OCI-LY7 (cell line): ENCODE results near the gene STRA8.

Experiments used
- EZH2phosphoT487 ChIP-seq: fragments of 200-600 bp; sonication (generic); IDR thresholded peaks from 2 replicates; pipeline ENCODE4 v1.6.1; 2018; ENCODE audit warnings: low read depth, borderline replicate concordance, mild to moderate bottlenecking, mixed run types, antibody characterized with exemption, low read length, moderate library complexity, mixed read lengths
- TF ChIP-seq, protein P1 (sequence below): fragments of 200-600 bp; sonication (generic); conservative IDR thresholded peaks from 2 replicates; pipeline ENCODE4 v1.5.1; 2014; ENCODE audit warnings: mild to moderate bottlenecking, antibody characterized with exemption, low read length, moderate library complexity, mixed read lengths

DNA sequence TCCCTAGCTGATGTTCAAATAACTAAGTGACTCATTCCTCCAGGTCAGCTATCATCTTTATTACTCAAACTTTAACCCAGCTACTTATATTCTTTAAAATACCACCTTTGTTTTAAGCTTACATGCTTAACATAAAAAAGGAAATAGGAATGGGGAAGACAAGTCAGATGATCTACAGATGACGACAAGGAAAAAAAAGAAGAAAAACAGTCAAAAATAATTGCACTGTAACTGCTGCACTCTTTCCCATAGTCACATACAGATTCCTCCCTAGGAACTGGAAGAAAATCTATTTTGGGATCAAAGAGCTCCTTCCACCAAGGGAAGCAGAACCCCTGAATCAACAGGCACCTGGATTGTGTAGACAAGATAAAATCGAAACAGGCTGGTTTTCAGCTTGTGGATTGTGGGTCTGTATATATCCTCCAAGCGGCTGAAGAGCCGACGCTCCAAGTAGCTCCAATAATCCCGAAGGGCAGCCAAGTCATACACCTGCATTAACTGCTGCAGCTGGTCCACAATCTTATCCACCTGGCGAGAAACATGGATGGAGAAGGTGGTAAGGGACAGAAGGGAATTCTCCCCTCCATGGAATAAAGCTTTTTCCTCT is 24.3 kb upstream of the STRA8 start:
- TF ChIP-seq, protein P1, sequence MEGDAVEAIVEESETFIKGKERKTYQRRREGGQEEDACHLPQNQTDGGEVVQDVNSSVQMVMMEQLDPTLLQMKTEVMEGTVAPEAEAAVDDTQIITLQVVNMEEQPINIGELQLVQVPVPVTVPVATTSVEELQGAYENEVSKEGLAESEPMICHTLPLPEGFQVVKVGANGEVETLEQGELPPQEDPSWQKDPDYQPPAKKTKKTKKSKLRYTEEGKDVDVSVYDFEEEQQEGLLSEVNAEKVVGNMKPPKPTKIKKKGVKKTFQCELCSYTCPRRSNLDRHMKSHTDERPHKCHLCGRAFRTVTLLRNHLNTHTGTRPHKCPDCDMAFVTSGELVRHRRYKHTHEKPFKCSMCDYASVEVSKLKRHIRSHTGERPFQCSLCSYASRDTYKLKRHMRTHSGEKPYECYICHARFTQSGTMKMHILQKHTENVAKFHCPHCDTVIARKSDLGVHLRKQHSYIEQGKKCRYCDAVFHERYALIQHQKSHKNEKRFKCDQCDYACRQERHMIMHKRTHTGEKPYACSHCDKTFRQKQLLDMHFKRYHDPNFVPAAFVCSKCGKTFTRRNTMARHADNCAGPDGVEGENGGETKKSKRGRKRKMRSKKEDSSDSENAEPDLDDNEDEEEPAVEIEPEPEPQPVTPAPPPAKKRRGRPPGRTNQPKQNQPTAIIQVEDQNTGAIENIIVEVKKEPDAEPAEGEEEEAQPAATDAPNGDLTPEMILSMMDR, result no peak
- no peak for TF ChIP-seq EZH2phosphoT487
